ENCODE results near the gene OAS3.

- TF ChIP-seq CTCF (conservative IDR thresholded peaks at IDR 0.05) (no peak), EZH2 (IDR thresholded peaks at IDR 0.05; ENCODE audit: low read depth) (no peak)
Measured at GRCh38 chr12:112961536-112961935, 23.3 kb downstream of the OAS3 start.
